ENCODE data around the gene TMEM151B.

Gene TMEM151B

GRCh38 chr6:44332585-44332984, 62.3 kb downstream of the TMEM151B start:
- no peak for DNase-seq (ENCODE audit: low read depth)
- TF ChIP-seq CTCF (IDR thresholded peaks at IDR 0.05; ENCODE audit: control insufficient read depth, extremely low read depth, insufficient read depth) = no peak
- H3K4me3 ChIP-seq (ENCODE audit: low read depth, low read length) = no peak overlapping the region

GRCh38 chr6:44333273-44333919, 63.1 kb downstream of the TMEM151B start:
- no peak for TF ChIP-seq CTCF (IDR thresholded peaks at IDR 0.05; ENCODE audit: control insufficient read depth, extremely low read depth, insufficient read depth)
- no peak for DNase-seq (ENCODE audit: low read depth)
- no peak overlapping the region for H3K4me3 ChIP-seq (ENCODE audit: low read depth, low read length)

- DNase-seq (ENCODE audit: low read depth) = no peak
- TF ChIP-seq CTCF (IDR thresholded peaks at IDR 0.05; ENCODE audit: control insufficient read depth, extremely low read depth, insufficient read depth) = no peak
- no peak overlapping the region for H3K4me3 ChIP-seq (ENCODE audit: low read depth, low read length)
Observed at GRCh38 chr6:44333942-44334341, 63.7 kb downstream of the TMEM151B start.

- no peak for TF ChIP-seq CTCF (IDR thresholded peaks at IDR 0.05; ENCODE audit: control insufficient read depth, extremely low read depth, insufficient read depth)
- no peak for DNase-seq (ENCODE audit: low read depth)
- H3K4me3 ChIP-seq (ENCODE audit: low read depth, low read length) = no peak overlapping the region
Observed at GRCh38 chr6:44335631-44336030, 65.4 kb downstream of the TMEM151B start.

- H3K4me3 ChIP-seq (ENCODE audit: low read depth, low read length) = no peak overlapping the region
- TF ChIP-seq CTCF (IDR thresholded peaks at IDR 0.05; ENCODE audit: control insufficient read depth, extremely low read depth, insufficient read depth) = peak; percentile 83
- peak; percentile 19 for DNase-seq (ENCODE audit: low read depth)
Observed at GRCh38 chr6:44338228-44339122, 68.2 kb downstream of the TMEM151B start.

- TF ChIP-seq CTCF (IDR thresholded peaks at IDR 0.05; ENCODE audit: control insufficient read depth, extremely low read depth, insufficient read depth) = no peak
Observed at GRCh38 chr6:44339301-44339700, 69.1 kb downstream of the TMEM151B start.

More at GRCh38 chr6:44339301-44339700, 69.1 kb downstream of the TMEM151B start:
- peak; percentile 30 for DNase-seq (ENCODE audit: low read depth)
- H3K4me3 ChIP-seq (ENCODE audit: low read depth, low read length) = no peak overlapping the region

All from LNCaP clone FGC (cell line).